GM12865 (cell line): ENCODE results near the gene ZNRF1.

Source experiments
- DNase-seq: peaks from one replicate; pipeline ENCODE4 v3.0.0; 2010; ENCODE audit warnings: low read depth
- H3K4me3 ChIP-seq: 2 replicates; pipeline ENCODE4 v1.5.1; 2011; ENCODE audit warnings: mild to moderate bottlenecking, low read depth, low read length, control low read depth
- TF ChIP-seq, protein P1 (sequence below): IDR thresholded peaks from 2 replicates; pipeline ENCODE4 v1.5.1; 2011; ENCODE audit warnings: low read length, control low read depth, low read depth, inconsistent platforms; ENCODE audit not compliant: insufficient read depth; ENCODE audit errors: missing control alignments

Gene ZNRF1

GRCh38 chr16:75104836-75105235 is 106.0 kb downstream of the ZNRF1 start:
- no peak for DNase-seq
- TF ChIP-seq, protein P1, sequence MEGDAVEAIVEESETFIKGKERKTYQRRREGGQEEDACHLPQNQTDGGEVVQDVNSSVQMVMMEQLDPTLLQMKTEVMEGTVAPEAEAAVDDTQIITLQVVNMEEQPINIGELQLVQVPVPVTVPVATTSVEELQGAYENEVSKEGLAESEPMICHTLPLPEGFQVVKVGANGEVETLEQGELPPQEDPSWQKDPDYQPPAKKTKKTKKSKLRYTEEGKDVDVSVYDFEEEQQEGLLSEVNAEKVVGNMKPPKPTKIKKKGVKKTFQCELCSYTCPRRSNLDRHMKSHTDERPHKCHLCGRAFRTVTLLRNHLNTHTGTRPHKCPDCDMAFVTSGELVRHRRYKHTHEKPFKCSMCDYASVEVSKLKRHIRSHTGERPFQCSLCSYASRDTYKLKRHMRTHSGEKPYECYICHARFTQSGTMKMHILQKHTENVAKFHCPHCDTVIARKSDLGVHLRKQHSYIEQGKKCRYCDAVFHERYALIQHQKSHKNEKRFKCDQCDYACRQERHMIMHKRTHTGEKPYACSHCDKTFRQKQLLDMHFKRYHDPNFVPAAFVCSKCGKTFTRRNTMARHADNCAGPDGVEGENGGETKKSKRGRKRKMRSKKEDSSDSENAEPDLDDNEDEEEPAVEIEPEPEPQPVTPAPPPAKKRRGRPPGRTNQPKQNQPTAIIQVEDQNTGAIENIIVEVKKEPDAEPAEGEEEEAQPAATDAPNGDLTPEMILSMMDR, result no peak
- no peak overlapping the region for H3K4me3 ChIP-seq

DNA sequence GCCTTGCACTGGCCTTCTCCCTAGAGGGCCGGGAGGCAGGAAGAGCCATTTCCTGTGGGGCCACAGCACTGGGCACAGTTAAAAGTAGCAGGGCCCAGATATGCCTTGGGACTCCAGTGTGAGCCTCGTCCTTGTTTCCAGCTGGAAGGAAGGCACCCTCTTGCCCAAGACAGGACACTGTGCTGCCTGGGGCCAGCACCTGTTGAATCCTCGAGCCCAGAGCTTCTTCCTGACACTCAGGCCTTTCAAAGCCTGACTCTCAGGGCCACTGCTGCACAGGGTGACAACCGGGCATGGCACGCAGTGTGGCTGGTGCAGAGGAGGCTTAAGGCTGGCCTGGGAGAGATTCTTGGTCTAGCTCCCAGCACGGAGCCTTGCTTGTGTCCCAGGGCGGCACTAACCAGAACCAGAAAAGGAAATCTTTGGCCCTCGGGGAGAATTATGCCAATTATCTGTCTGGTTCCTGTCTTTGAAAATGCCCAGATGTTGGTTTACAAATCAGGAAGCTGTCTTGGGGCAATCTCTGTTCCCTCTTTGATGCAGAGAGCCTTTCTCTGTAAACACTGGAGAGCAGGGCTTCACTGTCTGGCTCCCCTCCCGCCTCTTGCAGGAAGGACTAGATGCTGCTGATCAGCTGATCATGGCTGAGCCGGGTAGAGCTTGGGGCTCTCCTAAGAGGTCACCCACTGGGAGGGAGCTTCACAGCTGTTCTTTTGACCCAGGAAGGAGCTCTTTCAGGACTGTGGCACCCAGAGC is 106.7 kb downstream of the ZNRF1 start:
- TF ChIP-seq, protein P1, result no peak
- no peak overlapping the region for H3K4me3 ChIP-seq
- DNase-seq, result no peak

- no peak overlapping the region for H3K4me3 ChIP-seq
- no peak for DNase-seq
Observed at GRCh38 chr16:75106351-75107274, 107.8 kb downstream of the ZNRF1 start.

GRCh38 chr16:75107505-75107904 is 108.7 kb downstream of the ZNRF1 start:
- no peak overlapping the region for H3K4me3 ChIP-seq
- TF ChIP-seq, protein P1, result no peak
- DNase-seq, result no peak

More at GRCh38 chr16:75106351-75107274, 107.8 kb downstream of the ZNRF1 start:
- TF ChIP-seq, protein P1, result no peak

GRCh38 chr16:75108792-75109731 is 110.2 kb downstream of the ZNRF1 start:
- TF ChIP-seq, protein P1, result no peak
- DNase-seq, result peak; percentile 78
- no peak overlapping the region; the same call in 1 of the 2 replicates for H3K4me3 ChIP-seq

- TF ChIP-seq, protein P1, result no peak
- DNase-seq, result no peak
- no peak overlapping the region for H3K4me3 ChIP-seq
Observed at GRCh38 chr16:75109732-75110243, 111.0 kb downstream of the ZNRF1 start.
